GM18505 (cell line): ENCODE results near the gene NDUFB1.

Experiments
- ATAC-seq: cut with Tn5 transposase; IDR thresholded peaks from one replicate; pipeline ENCODE4 v1.9.1; 2021; ENCODE audit not compliant: unreplicated experiment
- POLR2A ChIP-seq: IDR thresholded peaks from 4 replicates; pipeline ENCODE4 v1.6.1; 2011; ENCODE audit warnings: borderline replicate concordance; ENCODE audit not compliant: insufficient read depth, insufficient read length; ENCODE audit errors: extremely low read depth

Gene NDUFB1

GRCh38 chr14:92121670-92122350 lies at the start of gene NDUFB1, which contains the start of gene CPSF2:
NDUFB1 (minus strand) TSS chr14:92121706; CDS start chr14:92117637, 4,069 bp downstream.
CPSF2 (plus strand) TSS chr14:92121969; CDS start chr14:92130985, 9,016 bp downstream.
- ATAC-seq, result peak; percentile 90
- peak; percentile 98 for TF ChIP-seq POLR2A

- ATAC-seq, result no peak
These were observed 43.5 kb upstream of the NDUFB1 start for GRCh38 chr14:92164958-92165357.

GRCh38 chr14:92161521-92161920 lies 40.0 kb upstream of the NDUFB1 start:
- no peak for ATAC-seq
- TF ChIP-seq POLR2A, result no peak

More at GRCh38 chr14:92164958-92165357, 43.5 kb upstream of the NDUFB1 start:
- no peak for TF ChIP-seq POLR2A

GRCh38 chr14:92160619-92161018 lies 39.1 kb upstream of the NDUFB1 start:
- no peak for TF ChIP-seq POLR2A
- ATAC-seq, result no peak

GRCh38 chr14:92154283-92154942 lies 32.9 kb upstream of the NDUFB1 start:
- no peak for TF ChIP-seq POLR2A

GRCh38 chr14:92153581-92153980 lies 32.1 kb upstream of the NDUFB1 start:
- TF ChIP-seq POLR2A, result no peak
- no peak for ATAC-seq

More at GRCh38 chr14:92154283-92154942, 32.9 kb upstream of the NDUFB1 start:
- no peak for ATAC-seq

GRCh38 chr14:92144708-92145107 lies 23.2 kb upstream of the NDUFB1 start:
- TF ChIP-seq POLR2A, result no peak
- no peak for ATAC-seq

GRCh38 chr14:92143962-92144361 lies 22.5 kb upstream of the NDUFB1 start:
- ATAC-seq, result no peak
- TF ChIP-seq POLR2A, result no peak

GRCh38 chr14:92143309-92143708 lies 21.8 kb upstream of the NDUFB1 start:
- no peak for TF ChIP-seq POLR2A
- ATAC-seq, result no peak

GRCh38 chr14:92135269-92135668 lies 13.8 kb upstream of the NDUFB1 start:
- no peak for ATAC-seq
- TF ChIP-seq POLR2A, result no peak

- no peak for TF ChIP-seq POLR2A
- no peak for ATAC-seq
These were observed 12.9 kb upstream of the NDUFB1 start for GRCh38 chr14:92134456-92134855.

GRCh38 chr14:92122761-92123160 lies 1.3 kb upstream of the NDUFB1 start:
- TF ChIP-seq POLR2A, result no peak
- no peak for ATAC-seq

- ATAC-seq, result no peak
- TF ChIP-seq POLR2A, result no peak
These were observed 808 bp upstream of the NDUFB1 start for GRCh38 chr14:92122351-92122677.

GRCh38 chr14:92121207-92121669 lies 268 bp downstream of the NDUFB1 start:
- peak; percentile 16 for ATAC-seq
- no peak for TF ChIP-seq POLR2A
